ENCODE measurements around the gene TRIM34. TPM values are rescaled to one million over a fixed set of nuclear protein-coding genes. Genes with fewer than 3 reads are reported as not detected.
A peak's percentile ranks its signal among the peaks of the same experiment; 100 is the strongest.
"Not testable (repeated sequence)": the region's sequence is repeated elsewhere in the genome, so short reads cannot be mapped to it uniquely, and the experiment has no call there.

The TRIM34 gene
- total and polyA plus RNA-seq, 2 experiments from 2014 or later = 2.4 TPM

- H3K4me3 ChIP-seq = no peak overlapping the region
- TF ChIP-seq CTCF (IDR thresholded peaks at IDR 0.05; ENCODE audit: low read depth, low read length) = no peak
- peaks cover 11% of the 10 kb centered on the region for H3K36me3 ChIP-seq
- H3K4me1 ChIP-seq (ENCODE audit: low read depth) = no peaks in the 10 kb centered on the region
- no peaks in the 10 kb centered on the region for H3K9me3 ChIP-seq (ENCODE audit: low read depth)
- H3K27ac ChIP-seq = no peak overlapping the region
- no peak for DNase-seq (ENCODE audit: low read depth in 1 of 2, low spot score in 1 of 2)
- H3K27me3 ChIP-seq = no peaks in the 10 kb centered on the region
Observed at GRCh38 chr11:5674391-5674790, 49.6 kb downstream of the TRIM34 start.

- Histone ChIP-seq H3K9me3 (ENCODE audit: low read depth) (no peaks in the 10 kb centered on the region), H3K27me3 (no peaks in the 10 kb centered on the region), H3K4me1 (ENCODE audit: low read depth) (no peaks in the 10 kb centered on the region), H3K4me3 (no peak overlapping the region), H3K36me3 (peaks cover 14% of the 10 kb centered on the region), H3K27ac (no peak overlapping the region)
- DNase-seq (ENCODE audit: low read depth in 1 of 2, low spot score in 1 of 2) = no peak
- TF ChIP-seq CTCF (IDR thresholded peaks at IDR 0.05; ENCODE audit: low read depth, low read length) = no peak
Observed at GRCh38 chr11:5679811-5680210, 55.0 kb downstream of the TRIM34 start.

- not testable (repeated sequence) for H3K27me3 ChIP-seq; H3K9me3 ChIP-seq (ENCODE audit: low read depth); H3K27ac ChIP-seq; H3K36me3 ChIP-seq; DNase-seq (ENCODE audit: low read depth in 1 of 2, low spot score in 1 of 2); H3K4me1 ChIP-seq (ENCODE audit: low read depth); H3K4me3 ChIP-seq
Observed at GRCh38 chr11:5682890-5683441, 58.2 kb downstream of the TRIM34 start.

DNA sequence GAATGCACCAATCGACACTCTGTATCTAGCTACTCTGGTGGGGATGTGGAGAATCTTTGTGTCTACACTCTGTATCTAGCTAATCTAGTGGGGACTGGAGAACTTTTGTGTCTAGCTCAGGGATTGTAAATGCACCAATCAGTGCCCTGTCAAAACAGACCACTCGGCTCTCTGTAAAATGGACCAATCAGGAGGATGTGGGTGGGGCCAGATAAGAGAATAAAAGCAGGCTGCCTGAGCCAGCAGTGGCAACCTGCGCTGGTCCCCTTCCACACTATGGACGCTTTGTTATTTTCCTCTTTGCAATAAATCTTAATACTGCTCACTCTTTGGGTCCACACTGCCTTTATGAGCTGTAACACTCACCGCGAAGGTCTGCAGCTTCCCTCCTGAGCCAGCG, 58.8 kb downstream of the TRIM34 start:
- H3K4me3 ChIP-seq; H3K27me3 ChIP-seq; H3K36me3 ChIP-seq; H3K9me3 ChIP-seq (ENCODE audit: low read depth); H3K4me1 ChIP-seq (ENCODE audit: low read depth); DNase-seq (ENCODE audit: low read depth in 1 of 2, low spot score in 1 of 2): not testable (repeated sequence)
- peak overlapping the region; percentile 99 for H3K27ac ChIP-seq

- H3K4me1 ChIP-seq (ENCODE audit: low read depth) = no peaks in the 10 kb centered on the region
- no peaks in the 10 kb centered on the region for H3K27me3 ChIP-seq
- H3K36me3 ChIP-seq = peaks cover 2% of the 10 kb centered on the region
- TF ChIP-seq CTCF (IDR thresholded peaks at IDR 0.05; ENCODE audit: low read depth, low read length) = no peak
- DNase-seq (ENCODE audit: low read depth in 1 of 2, low spot score in 1 of 2) = no peak
- H3K4me3 ChIP-seq = peak overlapping the region; percentile 30
- peak overlapping the region; percentile 99 for H3K27ac ChIP-seq
- H3K9me3 ChIP-seq (ENCODE audit: low read depth) = no peaks in the 10 kb centered on the region
Observed at GRCh38 chr11:5684036-5684645, 59.3 kb downstream of the TRIM34 start.

DNA sequence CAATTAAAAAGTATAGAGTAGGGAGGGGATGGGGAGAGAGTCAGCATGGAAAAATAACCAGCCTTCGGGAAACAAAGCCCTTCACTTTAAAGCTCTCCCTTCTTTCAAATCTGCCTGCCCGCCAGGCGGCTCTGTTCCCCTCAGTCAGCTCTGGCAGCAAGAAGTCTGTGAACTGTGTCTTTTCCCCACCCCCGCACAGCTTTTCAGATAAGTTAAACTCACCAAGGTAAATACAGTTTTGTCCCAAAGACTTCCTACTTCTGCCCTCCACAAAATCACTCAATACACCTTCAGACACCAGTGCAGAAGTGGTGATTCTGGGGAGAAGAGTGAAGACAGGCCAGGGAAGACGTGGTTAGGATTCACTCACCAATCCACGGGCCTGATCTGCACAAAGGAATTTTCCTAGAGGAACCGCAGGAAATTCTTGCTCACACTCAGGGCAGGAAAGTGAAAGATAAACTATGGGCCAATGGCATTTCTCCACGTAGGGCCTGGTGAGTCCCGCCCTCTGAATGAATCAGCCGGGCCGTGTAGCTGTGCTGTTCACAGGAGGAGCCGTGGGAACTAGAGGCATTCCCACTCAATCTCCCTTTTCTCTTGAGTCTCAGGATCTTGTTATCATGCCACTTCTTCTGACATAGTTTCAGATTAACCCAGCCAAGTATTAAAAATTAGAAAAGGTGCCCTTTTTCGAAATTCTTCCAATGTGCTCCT, 60.0 kb downstream of the TRIM34 start, which contains the start of gene TRIM5:
Gene TRIM5, minus strand, starts transcription at position 429 of the 717 bp plus-strand sequence. CDS start 4,897 bp downstream, outside the sequence.
- peak; percentile 73 for TF ChIP-seq CTCF (IDR thresholded peaks at IDR 0.05; ENCODE audit: low read depth, low read length)
- no peaks in the 10 kb centered on the region for H3K9me3 ChIP-seq (ENCODE audit: low read depth)
- H3K4me3 ChIP-seq = peak within 1 kb of the TSS; percentile 30
- H3K4me1 ChIP-seq (ENCODE audit: low read depth) = no peaks in the 10 kb centered on the region
- no peaks in the 10 kb centered on the region for H3K27me3 ChIP-seq
- DNase-seq (ENCODE audit: low read depth in 1 of 2, low spot score in 1 of 2) = peak; percentile 93 to 98
- H3K36me3 ChIP-seq = peaks cover 1% of the 10 kb centered on the region
- peak within 1 kb of the TSS; percentile 99 for H3K27ac ChIP-seq
